Stimulated activated CD4-positive, alpha-beta T cell treated with anti-CD3 and anti-CD28 coated beads, Interleukin-1b, Interleukin-23, amount 100 ng/mL, for 48 hours (primary cell): ENCODE measurements around the gene C1orf159.

Experiments
- DNase-seq: peaks from one replicate; pipeline ENCODE4 v3.0.0-alpha.2; 2020

The C1orf159 gene

GRCh38 chr1:1148569-1148968, 32.7 kb upstream of the C1orf159 start:
- DNase-seq = no peak

- no peak for DNase-seq
Measured at GRCh38 chr1:1148061-1148460, 32.2 kb upstream of the C1orf159 start.

- no peak for DNase-seq
Measured at GRCh38 chr1:1146596-1146995, 30.7 kb upstream of the C1orf159 start.

GRCh38 chr1:1146026-1146425, 30.1 kb upstream of the C1orf159 start:
- no peak for DNase-seq

- no peak for DNase-seq
Measured at GRCh38 chr1:1145547-1145914, 29.6 kb upstream of the C1orf159 start.

GRCh38 chr1:1144843-1145546, 29.1 kb upstream of the C1orf159 start:
- no peak for DNase-seq

- peak; percentile 68 for DNase-seq
Measured at GRCh38 chr1:1144122-1144842, 28.4 kb upstream of the C1orf159 start.

- no peak for DNase-seq
Measured at GRCh38 chr1:1143636-1144035, 27.7 kb upstream of the C1orf159 start.

- no peak for DNase-seq
Measured at GRCh38 chr1:1142844-1143243, 27.0 kb upstream of the C1orf159 start.

GRCh38 chr1:1142352-1142751, 26.5 kb upstream of the C1orf159 start:
- peak; percentile 31 for DNase-seq

GRCh38 chr1:1141911-1142250, 26.0 kb upstream of the C1orf159 start:
- DNase-seq = no peak

GRCh38 chr1:1141244-1141910, 25.5 kb upstream of the C1orf159 start:
- no peak for DNase-seq

- no peak for DNase-seq
Measured at GRCh38 chr1:1140673-1141072, 24.8 kb upstream of the C1orf159 start.

GRCh38 chr1:1137256-1138045, 21.6 kb upstream of the C1orf159 start:
- peak; percentile 57 for DNase-seq

GRCh38 chr1:1136547-1137230, 20.8 kb upstream of the C1orf159 start:
- DNase-seq = no peak

GRCh38 chr1:1135339-1136136, 19.6 kb upstream of the C1orf159 start:
- no peak for DNase-seq

- no peak for DNase-seq
Measured at GRCh38 chr1:1134300-1134970, 18.5 kb upstream of the C1orf159 start.

- no peak for DNase-seq
Measured at GRCh38 chr1:1132956-1133750, 17.3 kb upstream of the C1orf159 start.

GRCh38 chr1:1132042-1132950, 16.4 kb upstream of the C1orf159 start:
- no peak for DNase-seq
